Measurements from ENCODE around the gene PGM1.
A peak's percentile ranks its signal among the peaks of the same experiment; 100 is the strongest.

PGM1 gene

GRCh38 chr1:63555480-63555879 is 37.7 kb upstream of the PGM1 start:
- Histone ChIP-seq H3K36me3 (replicated peaks) (no peaks in the 10 kb centered on the region), H3K27ac (no peak overlapping the region), H3K27me3 (replicated peaks) (no peaks in the 10 kb centered on the region), H3K4me3 (ENCODE audit: low read depth, low read length) (no peak overlapping the region)
- no peak for DNase-seq
- in situ Hi-C loops (cut with HindIII; ENCODE audit: low pct_ligation_motif_present, low sequenced_read_pairs) = no loop called here
- no peak for TF ChIP-seq CTCF (IDR thresholded peaks at IDR 0.05; ENCODE audit: low read depth, low read length, missing control alignments)

- no peak overlapping the region for H3K4me3 ChIP-seq (ENCODE audit: low read depth, low read length)
- DNase-seq = peak; percentile 55
- no peaks in the 10 kb centered on the region for H3K27me3 ChIP-seq (replicated peaks)
- no peaks in the 10 kb centered on the region for H3K36me3 ChIP-seq (replicated peaks)
- peak; percentile 80 for TF ChIP-seq CTCF (IDR thresholded peaks at IDR 0.05; ENCODE audit: low read depth, low read length, missing control alignments)
- H3K27ac ChIP-seq = no peak overlapping the region
- in situ Hi-C loops (cut with HindIII; ENCODE audit: low pct_ligation_motif_present, low sequenced_read_pairs) = no loop called here
Measured at GRCh38 chr1:63557365-63557987, 35.7 kb upstream of the PGM1 start.

- Histone ChIP-seq H3K36me3 (replicated peaks) (no peaks in the 10 kb centered on the region), H3K27ac (no peak overlapping the region), H3K27me3 (replicated peaks) (no peaks in the 10 kb centered on the region), H3K4me3 (ENCODE audit: low read depth, low read length) (no peak overlapping the region)
- TF ChIP-seq CTCF (IDR thresholded peaks at IDR 0.05; ENCODE audit: low read depth, low read length, missing control alignments) = no peak
- in situ Hi-C loops (cut with HindIII; ENCODE audit: low pct_ligation_motif_present, low sequenced_read_pairs) = no loop called here
- DNase-seq = no peak
Measured at GRCh38 chr1:63559357-63559756, 33.9 kb upstream of the PGM1 start.

GRCh38 chr1:63563745-63564144 is 29.5 kb upstream of the PGM1 start:
- no peak for TF ChIP-seq CTCF (IDR thresholded peaks at IDR 0.05; ENCODE audit: low read depth, low read length, missing control alignments)

GRCh38 chr1:63569068-63569467 is 24.1 kb upstream of the PGM1 start:
- in situ Hi-C loops (cut with HindIII; ENCODE audit: low pct_ligation_motif_present, low sequenced_read_pairs) = no loop called here
- Histone ChIP-seq H3K27ac (no peak overlapping the region), H3K4me3 (ENCODE audit: low read depth, low read length) (no peak overlapping the region), H3K36me3 (replicated peaks) (no peaks in the 10 kb centered on the region), H3K27me3 (replicated peaks) (no peaks in the 10 kb centered on the region)
- no peak for DNase-seq
- TF ChIP-seq CTCF (IDR thresholded peaks at IDR 0.05; ENCODE audit: low read depth, low read length, missing control alignments) = no peak

More at GRCh38 chr1:63563745-63564144, 29.5 kb upstream of the PGM1 start:
- in situ Hi-C loops (cut with HindIII; ENCODE audit: low pct_ligation_motif_present, low sequenced_read_pairs) = no loop called here
- DNase-seq = no peak
- no peaks in the 10 kb centered on the region for H3K36me3 ChIP-seq (replicated peaks)
- no peak overlapping the region for H3K4me3 ChIP-seq (ENCODE audit: low read depth, low read length)
- H3K27me3 ChIP-seq (replicated peaks) = no peaks in the 10 kb centered on the region
- H3K27ac ChIP-seq = no peak overlapping the region

Measured in brain microvascular endothelial cell (primary cell).